ENCODE measurements around the gene SAMD11.

- TF ChIP-seq CTCF (IDR thresholded peaks at IDR 0.05; ENCODE audit: poor library complexity, severe bottlenecking), result peak; percentile 40
- no peak for TF ChIP-seq REST (IDR thresholded peaks at IDR 0.05; ENCODE audit: borderline replicate concordance)
These were observed 27.6 kb downstream of the SAMD11 start for GRCh38 chr1:951364-951763.

Data from neural cell (in vitro differentiated cells).